OCI-LY3 (cell line): ENCODE measurements around the gene ASPG.

ENCODE experiments used
- H2AFZ ChIP-seq: fragments of 200-600, 300-600 bp; shearing (Covaris generic); 2 replicates; pipeline ENCODE4 v1.6.0; 2014; ENCODE audit warnings: antibody characterized with exemption, low read depth, low read length
- H3K27ac ChIP-seq: fragments of 200-600, 300-600 bp; sonication (generic); 2 replicates; pipeline ENCODE4 v1.5.1; 2014; ENCODE audit warnings: mild to moderate bottlenecking, low read length, moderate library complexity, mixed read lengths
- H3K27me3 ChIP-seq: fragments of 200-600, 300-600 bp; sonication (generic); 2 replicates; pipeline ENCODE4 v1.6.1; 2014; ENCODE audit warnings: low read depth, low read length, mixed read lengths
- H3K36me3 ChIP-seq: fragments of 200-600, 300-600 bp; sonication (generic); replicated peaks from 2 replicates; pipeline ENCODE3; 2014; ENCODE audit warnings: low read depth, low read length, mixed read lengths
- H3K4me1 ChIP-seq: fragments of 300-600, 200-600 bp; sonication (generic); 2 replicates; pipeline ENCODE4 v1.6.1; 2014; ENCODE audit warnings: low read length, mixed read lengths
- H3K4me2 ChIP-seq: fragments of 200-600, 300-600 bp; sonication (generic); 2 replicates; pipeline ENCODE4 v1.6.1; 2014; ENCODE audit warnings: low read length, mixed read lengths
- H3K4me3 ChIP-seq: fragments of 300-600, 200-600 bp; sonication (generic); 2 replicates; pipeline ENCODE4 v1.5.1; 2014; ENCODE audit warnings: antibody characterized with exemption, mild to moderate bottlenecking, low read length, moderate library complexity
- H3K79me2 ChIP-seq: fragments of 300-600, 200-600 bp; shearing (Covaris generic); 2 replicates; pipeline ENCODE4 v1.6.1; 2014; ENCODE audit warnings: mild to moderate bottlenecking, low read length, mixed read lengths
- H3K9ac ChIP-seq: fragments of 300-600, 200-600 bp; shearing (Covaris generic); 2 replicates; pipeline ENCODE4 v1.6.0; 2014; ENCODE audit warnings: mild to moderate bottlenecking, low read length, moderate library complexity
- H3K9me3 ChIP-seq: fragments of 200-600, 300-600 bp; shearing (Covaris generic); 2 replicates; pipeline ENCODE4 v1.6.1; 2014; ENCODE audit warnings: low read length, mixed read lengths; ENCODE audit not compliant: insufficient read depth
- H4K20me1 ChIP-seq: fragments of 200-600, 300-600 bp; sonication (generic); 2 replicates; pipeline ENCODE4 v1.6.1; 2016; ENCODE audit warnings: low read length, mixed read lengths; ENCODE audit not compliant: insufficient read depth
- CTCF ChIP-seq: fragments of 200-600, 300-600 bp; sonication (generic); IDR thresholded peaks from 2 replicates; pipeline ENCODE4 v1.5.1; 2014; ENCODE audit warnings: antibody characterized with exemption, low read length, low read depth
- EZH2phosphoT487 ChIP-seq: fragments of 200-600 bp; shearing (Covaris generic); IDR thresholded peaks from 2 replicates; pipeline ENCODE4 v1.6.1; 2018; ENCODE audit warnings: antibody characterized with exemption, mixed run types, low read depth

The ASPG gene

GRCh38 chr14:104132981-104133380 is 47.5 kb downstream of the ASPG start:
- Histone ChIP-seq H3K9me3 (peaks cover 6% of the 10 kb centered on the region; the same call in 1 of the 2 replicates), H3K36me3 (no peaks in the 10 kb centered on the region), H3K4me1 (no peaks in the 10 kb centered on the region), H2AFZ (no peak overlapping the region), H3K79me2 (no peaks in the 10 kb centered on the region), H3K4me3 (no peak overlapping the region), H3K9ac (no peak overlapping the region), H3K27me3 (no peaks in the 10 kb centered on the region), H4K20me1 (no peaks in the 10 kb centered on the region), H3K4me2 (no peak overlapping the region), H3K27ac (no peak overlapping the region)
- TF ChIP-seq EZH2phosphoT487 (no peak), CTCF (no peak)

- no peak overlapping the region for H3K27ac ChIP-seq
- no peaks in the 10 kb centered on the region for H3K4me1 ChIP-seq
- no peak overlapping the region for H3K4me3 ChIP-seq
- H3K79me2 ChIP-seq = no peaks in the 10 kb centered on the region
- no peak overlapping the region for H3K4me2 ChIP-seq
- H3K9ac ChIP-seq = no peak overlapping the region
- no peak overlapping the region for H2AFZ ChIP-seq
- H4K20me1 ChIP-seq = no peaks in the 10 kb centered on the region
- no peaks in the 10 kb centered on the region for H3K27me3 ChIP-seq
- no peak for TF ChIP-seq CTCF
- TF ChIP-seq EZH2phosphoT487 = no peak
- no peaks in the 10 kb centered on the region for H3K36me3 ChIP-seq
- H3K9me3 ChIP-seq = peaks cover 6% of the 10 kb centered on the region; the same call in 1 of the 2 replicates
Observed at GRCh38 chr14:104133496-104133895, 48.0 kb downstream of the ASPG start.

GRCh38 chr14:104134061-104134965 is 48.8 kb downstream of the ASPG start:
- Histone ChIP-seq H3K9me3 (peaks cover 6% of the 10 kb centered on the region; the same call in 1 of the 2 replicates), H3K36me3 (no peaks in the 10 kb centered on the region), H3K27me3 (no peaks in the 10 kb centered on the region), H3K4me1 (no peaks in the 10 kb centered on the region), H4K20me1 (no peaks in the 10 kb centered on the region), H3K4me2 (no peak overlapping the region), H3K4me3 (no peak overlapping the region), H2AFZ (no peak overlapping the region), H3K79me2 (no peaks in the 10 kb centered on the region), H3K27ac (no peak overlapping the region), H3K9ac (no peak overlapping the region)
- TF ChIP-seq EZH2phosphoT487 = no peak
- no peak for TF ChIP-seq CTCF

- Histone ChIP-seq H3K36me3 (no peaks in the 10 kb centered on the region), H3K9me3 (no peaks in the 10 kb centered on the region), H3K9ac (no peak overlapping the region), H3K27me3 (no peaks in the 10 kb centered on the region), H2AFZ (no peak overlapping the region), H3K79me2 (no peaks in the 10 kb centered on the region), H3K4me3 (no peak overlapping the region), H3K27ac (no peak overlapping the region), H3K4me1 (no peaks in the 10 kb centered on the region), H3K4me2 (no peak overlapping the region), H4K20me1 (no peaks in the 10 kb centered on the region)
- TF ChIP-seq CTCF (no peak), EZH2phosphoT487 (no peak)
Observed at GRCh38 chr14:104135121-104135903, 49.8 kb downstream of the ASPG start.
